GM12892 (cell line): ENCODE results near the gene DISP2.

ENCODE experiments used
- POLR2A ChIP-seq: IDR thresholded peaks from 2 replicates; pipeline ENCODE4 v1.6.1; 2011; ENCODE audit warnings: low read depth, low read length, control low read depth
- POLR2AphosphoS5 ChIP-seq: IDR thresholded peaks from 2 replicates; pipeline ENCODE4 v1.6.1; 2011; ENCODE audit warnings: low read depth, low read length, control low read depth
- TAF1 ChIP-seq: IDR thresholded peaks from 2 replicates; pipeline ENCODE4 v1.6.1; 2011; ENCODE audit warnings: low read depth, mild to moderate bottlenecking, control low read depth, low read length, borderline replicate concordance

DNA sequence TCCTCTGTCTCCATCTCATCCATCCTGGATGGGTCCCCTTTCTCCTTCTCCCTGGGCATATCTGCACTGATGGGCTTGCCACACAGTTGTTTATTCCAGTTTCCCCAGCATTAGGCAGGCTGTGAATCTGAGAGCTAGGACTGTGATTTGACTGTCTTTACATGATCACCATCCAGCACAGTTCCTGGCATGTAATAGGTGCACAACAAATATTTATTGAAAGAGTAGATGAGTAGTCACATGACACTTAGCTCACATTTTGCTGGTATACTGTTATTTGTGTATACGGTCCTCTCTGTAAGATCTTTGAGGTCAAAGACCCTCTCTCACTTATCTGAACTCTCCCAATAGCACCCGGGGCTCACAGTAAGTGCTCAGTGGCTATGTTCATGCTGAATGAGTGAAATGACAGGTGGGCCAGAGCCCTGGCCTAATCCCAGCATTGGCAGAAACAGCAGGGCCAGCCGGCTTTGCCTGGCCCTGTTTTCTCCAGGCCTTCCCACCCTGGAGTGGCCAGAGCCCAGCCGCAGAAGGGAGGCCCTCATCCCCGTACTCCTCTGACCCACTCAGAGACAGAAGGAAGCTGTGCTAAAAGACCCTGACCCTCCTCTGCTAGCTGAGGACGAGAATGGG is 66.6 kb downstream of the DISP2 start:
- TF ChIP-seq POLR2A (no peak), POLR2AphosphoS5 (no peak), TAF1 (no peak)
